ENCODE measurements around the gene KRTAP1-1. TPM values are rescaled to one million over a fixed set of nuclear protein-coding genes. Genes with fewer than 3 reads are reported as not detected.

KRTAP1-1 gene
- total and polyA plus RNA-seq, 2 of the 8 experiments (the other 6 are each of a cell fraction or from before 2014, with no cell fraction given), result not detected

DNA sequence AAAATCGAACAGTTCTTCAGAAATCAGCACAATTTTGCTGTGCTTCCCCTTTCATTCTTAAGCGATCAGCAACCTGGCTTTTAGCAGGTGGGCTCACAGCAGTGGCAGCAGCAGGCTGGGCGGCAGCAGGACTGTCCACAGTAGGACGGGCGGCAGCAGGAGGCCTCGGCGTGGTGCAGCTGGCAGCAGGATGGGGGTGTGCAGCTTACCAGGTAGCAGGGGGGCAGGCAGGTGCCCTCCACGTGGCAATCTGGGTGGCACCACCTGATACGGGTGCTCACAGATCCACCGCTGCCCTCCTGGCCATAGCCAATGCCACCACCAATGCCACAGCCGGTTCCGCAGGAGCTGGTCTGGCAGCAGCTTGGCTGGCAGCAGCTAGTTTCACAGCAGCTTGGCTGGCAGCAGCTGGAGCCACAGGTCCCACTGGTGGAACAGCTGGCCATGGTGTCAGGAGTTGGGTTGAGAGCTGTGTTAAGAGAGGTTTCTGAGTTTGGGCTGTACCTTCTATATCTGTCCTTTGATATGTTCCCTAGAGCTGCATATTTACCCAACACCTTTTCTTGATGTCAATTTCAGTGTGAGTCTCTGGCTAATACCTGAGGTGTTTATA, 11.5 kb downstream of the KRTAP1-1 start, which contains the start of gene KRTAP1-4 (continued):
- TF ChIP-seq RBBP5 (IDR thresholded peaks at IDR 0.05; ENCODE audit: borderline replicate concordance, low read depth, low read length) (no peak), CHD2 (IDR thresholded peaks at IDR 0.05; ENCODE audit: low read length) (no peak), JUND (IDR thresholded peaks at IDR 0.05; ENCODE audit: low read length) (no peak)

Data from H1 (cell line).